K562 (cell line): Measurements from ENCODE around the gene NUP153. TPM values are rescaled to one million over a fixed set of nuclear protein-coding genes. Genes with fewer than 3 reads are reported as not detected.
A peak's percentile ranks its signal among the peaks of the same experiment; 100 is the strongest.

Source experiments
- ETS2 ChIP-seq: IDR thresholded peaks from 2 replicates; pipeline ENCODE4 v1.6.1; 2016; ENCODE audit warnings: borderline replicate concordance, missing genetic modification characterization, mild to moderate bottlenecking, moderate library complexity, missing compliant biosample characterization; ENCODE audit not compliant: poor library complexity, severe bottlenecking
- FOSL1 ChIP-seq: fragments of 200-800 bp; sonication (Bioruptor generic); conservative IDR thresholded peaks from 2 replicates; pipeline ENCODE4 v1.6.1; 2016; ENCODE audit warnings: missing genetic modification characterization, missing compliant biosample characterization
- HNRNPH1 ChIP-seq: fragments of 200-400 bp; formaldehyde crosslinking; optimal IDR thresholded peaks from 2 replicates; pipeline ENCODE3; 2017; ENCODE audit warnings: low read depth, mild to moderate bottlenecking, low read length, moderate library complexity
- NFATC3 ChIP-seq: fragments of 450-650 bp; IDR thresholded peaks from 2 replicates; pipeline ENCODE4 v1.6.1; 2017; ENCODE audit warnings: mild to moderate bottlenecking
- NR2C2 ChIP-seq, 2 experiments: fragments of 200-800 bp in 1 of 2; sonication (Bioruptor generic) in 1 of 2; sonication (generic) in 1 of 2; formaldehyde crosslinking in 1 of 2; IDR thresholded peaks; 2 replicates each; pipeline versions ENCODE4 v1.6.1 to v1.8.0; 2016 to 2022; ENCODE audit warnings: mild to moderate bottlenecking in 1 of 2, missing compliant biosample characterization in 1 of 2, missing genetic modification characterization in 1 of 2, missing genetic modification reagents in 1 of 2
- PML ChIP-seq: IDR thresholded peaks from 2 replicates; pipeline ENCODE4 v1.6.1; 2012; ENCODE audit warnings: low read length, inconsistent platforms
- POU5F1 ChIP-seq: fragments of 150-350 bp; IDR thresholded peaks from 2 replicates; pipeline ENCODE4 v1.6.1; 2014; ENCODE audit warnings: borderline replicate concordance, low read length, low read depth, mild to moderate bottlenecking; ENCODE audit not compliant: partially characterized antibody
- RNF2 ChIP-seq: sonication (generic); IDR thresholded peaks from 2 replicates; pipeline ENCODE4 v1.6.1; 2016
- SMARCE1 ChIP-seq: fragments of 450-650 bp; IDR thresholded peaks from 2 replicates; pipeline ENCODE4 v1.7.1; 2016; ENCODE audit warnings: mild to moderate bottlenecking
- ZC3H11A ChIP-seq: IDR thresholded peaks from 2 replicates; pipeline ENCODE4 v1.6.1; 2012; ENCODE audit warnings: low read depth, low read length, improper control_type of control experiment
- ZNF324 ChIP-seq: fragments of 250-450 bp; sonication (Bioruptor Pico); IDR thresholded peaks from 2 replicates; pipeline ENCODE4 v1.4.0; 2020; ENCODE audit warnings: mild to moderate bottlenecking
- ZNF41 ChIP-seq: fragments of 250-450 bp; sonication (Bioruptor Pico); conservative IDR thresholded peaks from 2 replicates; pipeline ENCODE4 v1.4.0; 2020; ENCODE audit warnings: mild to moderate bottlenecking
- polyA plus RNA-seq, 8 experiments: library from polyadenylated mRNA; depleted of rRNA in 4 of 8; stranded (reverse) in 5 of 8; unstranded in 3 of 8; fragments of >200 nt; fragmentation: Nextera tagmentation in 2 of 8; fragmentation: Illumina TruSeq in 1 of 8; extraction: Ambion mirVana in 2 of 8; extraction: Trizol in 1 of 8; gene quantifications; 2 replicates each; pipeline versions ENCODE4 v1.2.1 to v1.2.3, GENCODE V29; 2011 to 2014; ENCODE audit warnings: inconsistent platforms in 1 of 8, missing spikeins in 1 of 8
- total RNA-seq, 7 experiments: library from RNA; depleted of rRNA in 6 of 7; stranded (reverse); fragments of >200 nt in 6 of 7; fragmentation: Illumina TruSeq in 2 of 7; extraction: Trizol in 2 of 7; gene quantifications; 2 replicates each; pipeline versions ENCODE4 v1.2.1 to v1.2.3, GENCODE V29; 2011 to 2021; ENCODE audit warnings: low replicate concordance in 1 of 7
- TF ChIP-seq, protein P1 (sequence below): sonication (generic); formaldehyde crosslinking; IDR thresholded peaks from 2 replicates; pipeline ENCODE4 v1.8.0; 2023; ENCODE audit warnings: mild to moderate bottlenecking, missing genetic modification reagents
- TF ChIP-seq, protein P2 (sequence below): fragments of 450-650 bp; conservative IDR thresholded peaks from 2 replicates; pipeline ENCODE4 v1.6.1; 2016; ENCODE audit warnings: missing genetic modification characterization, low read depth, mild to moderate bottlenecking, control low read depth, missing compliant biosample characterization
- TF ChIP-seq, protein P3 (sequence below), 2 experiments: fragments of 150-350 bp in 1 of 2; IDR thresholded peaks; 2 replicates each; pipeline ENCODE4 v1.6.1; 2012 to 2016; ENCODE audit warnings: low read depth in 2 of 2, low read length in 2 of 2, mild to moderate bottlenecking in 1 of 2, moderate library complexity in 1 of 2
- TF ChIP-seq, protein P4 (sequence below): fragments of 250-450 bp; sonication (Bioruptor Pico); IDR thresholded peaks from 2 replicates; pipeline ENCODE4 v1.4.0; 2020

Gene NUP153
- total and polyA plus RNA-seq, 9 of the 15 experiments (the other 6 are each of a cell fraction or from before 2014, with no cell fraction given) = 21.9 to 110 (median 84.8) TPM

DNA sequence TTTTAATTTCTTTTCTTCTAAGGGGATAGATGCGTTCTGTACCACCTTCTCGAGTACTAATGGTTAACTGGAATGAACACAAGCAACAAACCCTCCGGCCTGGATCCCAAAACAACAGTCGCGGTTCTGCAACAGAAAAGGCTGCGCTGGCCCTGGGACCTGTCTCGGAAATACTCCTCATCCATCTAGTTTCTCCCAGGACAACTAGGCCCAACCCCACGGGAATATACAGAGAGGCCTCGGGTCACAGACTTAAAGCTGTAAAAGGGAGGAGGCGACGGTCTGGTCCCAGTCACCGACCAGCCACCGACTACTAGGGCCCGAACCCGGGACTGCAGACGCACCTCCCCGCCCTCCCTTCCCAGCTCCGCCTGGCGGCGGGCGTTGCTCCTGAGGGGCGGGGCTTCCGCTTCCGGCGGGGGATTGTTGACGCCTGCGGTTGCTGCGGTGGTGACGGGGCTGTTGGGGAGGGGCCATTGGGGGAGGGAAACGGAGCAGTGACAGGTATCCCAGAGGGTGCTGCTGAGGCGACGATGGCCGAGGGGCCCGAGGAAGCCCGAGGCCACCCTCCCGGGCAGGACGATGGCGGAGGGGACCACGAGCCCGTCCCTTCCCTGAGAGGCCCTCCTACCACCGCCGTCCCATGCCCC is 106.7 kb downstream of the NUP153 start, which contains the start of gene FAM8A1 (continued):
- TF ChIP-seq RNF2 (0 out of 2 replicates have a peak, but pooled peaks have one; percentile 41), POU5F1 (no peak), SMARCE1 (peak; percentile 18; the same call in 1 of the 2 replicates), ZNF324 (CRISPR knock-in tag) (no peak), ETS2 (tag) (no peak), HNRNPH1 (no peak), ZC3H11A (no peak), FOSL1 (tag) (peak; percentile 58; the same call in 1 of the 2 replicates), NFATC3 (no peak), NR2C2 (CRISPR knock-in tag; IDR thresholded peaks at IDR 0.05) (0 out of 2 replicates have a peak, but pooled peaks have one; percentile 23), NR2C2 (tag; IDR thresholded peaks at IDR 0.05) (no peak), PML (peak; percentile 70), ZNF41 (CRISPR knock-in tag) (no peak)
- TF ChIP-seq, protein P1, sequence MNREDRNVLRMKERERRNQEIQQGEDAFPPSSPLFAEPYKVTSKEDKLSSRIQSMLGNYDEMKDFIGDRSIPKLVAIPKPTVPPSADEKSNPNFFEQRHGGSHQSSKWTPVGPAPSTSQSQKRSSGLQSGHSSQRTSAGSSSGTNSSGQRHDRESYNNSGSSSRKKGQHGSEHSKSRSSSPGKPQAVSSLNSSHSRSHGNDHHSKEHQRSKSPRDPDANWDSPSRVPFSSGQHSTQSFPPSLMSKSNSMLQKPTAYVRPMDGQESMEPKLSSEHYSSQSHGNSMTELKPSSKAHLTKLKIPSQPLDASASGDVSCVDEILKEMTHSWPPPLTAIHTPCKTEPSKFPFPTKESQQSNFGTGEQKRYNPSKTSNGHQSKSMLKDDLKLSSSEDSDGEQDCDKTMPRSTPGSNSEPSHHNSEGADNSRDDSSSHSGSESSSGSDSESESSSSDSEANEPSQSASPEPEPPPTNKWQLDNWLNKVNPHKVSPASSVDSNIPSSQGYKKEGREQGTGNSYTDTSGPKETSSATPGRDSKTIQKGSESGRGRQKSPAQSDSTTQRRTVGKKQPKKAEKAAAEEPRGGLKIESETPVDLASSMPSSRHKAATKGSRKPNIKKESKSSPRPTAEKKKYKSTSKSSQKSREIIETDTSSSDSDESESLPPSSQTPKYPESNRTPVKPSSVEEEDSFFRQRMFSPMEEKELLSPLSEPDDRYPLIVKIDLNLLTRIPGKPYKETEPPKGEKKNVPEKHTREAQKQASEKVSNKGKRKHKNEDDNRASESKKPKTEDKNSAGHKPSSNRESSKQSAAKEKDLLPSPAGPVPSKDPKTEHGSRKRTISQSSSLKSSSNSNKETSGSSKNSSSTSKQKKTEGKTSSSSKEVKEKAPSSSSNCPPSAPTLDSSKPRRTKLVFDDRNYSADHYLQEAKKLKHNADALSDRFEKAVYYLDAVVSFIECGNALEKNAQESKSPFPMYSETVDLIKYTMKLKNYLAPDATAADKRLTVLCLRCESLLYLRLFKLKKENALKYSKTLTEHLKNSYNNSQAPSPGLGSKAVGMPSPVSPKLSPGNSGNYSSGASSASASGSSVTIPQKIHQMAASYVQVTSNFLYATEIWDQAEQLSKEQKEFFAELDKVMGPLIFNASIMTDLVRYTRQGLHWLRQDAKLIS = no peak
- TF ChIP-seq, protein P2, sequence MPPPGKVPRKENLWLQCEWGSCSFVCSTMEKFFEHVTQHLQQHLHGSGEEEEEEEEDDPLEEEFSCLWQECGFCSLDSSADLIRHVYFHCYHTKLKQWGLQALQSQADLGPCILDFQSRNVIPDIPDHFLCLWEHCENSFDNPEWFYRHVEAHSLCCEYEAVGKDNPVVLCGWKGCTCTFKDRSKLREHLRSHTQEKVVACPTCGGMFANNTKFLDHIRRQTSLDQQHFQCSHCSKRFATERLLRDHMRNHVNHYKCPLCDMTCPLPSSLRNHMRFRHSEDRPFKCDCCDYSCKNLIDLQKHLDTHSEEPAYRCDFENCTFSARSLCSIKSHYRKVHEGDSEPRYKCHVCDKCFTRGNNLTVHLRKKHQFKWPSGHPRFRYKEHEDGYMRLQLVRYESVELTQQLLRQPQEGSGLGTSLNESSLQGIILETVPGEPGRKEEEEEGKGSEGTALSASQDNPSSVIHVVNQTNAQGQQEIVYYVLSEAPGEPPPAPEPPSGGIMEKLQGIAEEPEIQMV (tag) = peak; percentile 48; the same call in 1 of the 2 replicates
- TF ChIP-seq, protein P3, sequence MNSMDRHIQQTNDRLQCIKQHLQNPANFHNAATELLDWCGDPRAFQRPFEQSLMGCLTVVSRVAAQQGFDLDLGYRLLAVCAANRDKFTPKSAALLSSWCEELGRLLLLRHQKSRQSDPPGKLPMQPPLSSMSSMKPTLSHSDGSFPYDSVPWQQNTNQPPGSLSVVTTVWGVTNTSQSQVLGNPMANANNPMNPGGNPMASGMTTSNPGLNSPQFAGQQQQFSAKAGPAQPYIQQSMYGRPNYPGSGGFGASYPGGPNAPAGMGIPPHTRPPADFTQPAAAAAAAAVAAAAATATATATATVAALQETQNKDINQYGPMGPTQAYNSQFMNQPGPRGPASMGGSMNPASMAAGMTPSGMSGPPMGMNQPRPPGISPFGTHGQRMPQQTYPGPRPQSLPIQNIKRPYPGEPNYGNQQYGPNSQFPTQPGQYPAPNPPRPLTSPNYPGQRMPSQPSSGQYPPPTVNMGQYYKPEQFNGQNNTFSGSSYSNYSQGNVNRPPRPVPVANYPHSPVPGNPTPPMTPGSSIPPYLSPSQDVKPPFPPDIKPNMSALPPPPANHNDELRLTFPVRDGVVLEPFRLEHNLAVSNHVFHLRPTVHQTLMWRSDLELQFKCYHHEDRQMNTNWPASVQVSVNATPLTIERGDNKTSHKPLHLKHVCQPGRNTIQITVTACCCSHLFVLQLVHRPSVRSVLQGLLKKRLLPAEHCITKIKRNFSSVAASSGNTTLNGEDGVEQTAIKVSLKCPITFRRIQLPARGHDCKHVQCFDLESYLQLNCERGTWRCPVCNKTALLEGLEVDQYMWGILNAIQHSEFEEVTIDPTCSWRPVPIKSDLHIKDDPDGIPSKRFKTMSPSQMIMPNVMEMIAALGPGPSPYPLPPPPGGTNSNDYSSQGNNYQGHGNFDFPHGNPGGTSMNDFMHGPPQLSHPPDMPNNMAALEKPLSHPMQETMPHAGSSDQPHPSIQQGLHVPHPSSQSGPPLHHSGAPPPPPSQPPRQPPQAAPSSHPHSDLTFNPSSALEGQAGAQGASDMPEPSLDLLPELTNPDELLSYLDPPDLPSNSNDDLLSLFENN (IDR thresholded peaks at IDR 0.05; ENCODE audit: low read depth in 2 of 2, low read length in 2 of 2) = peak in 1 of 2 experiments; percentile 71; a peak in 1 of 4 replicates
- TF ChIP-seq, protein P4, sequence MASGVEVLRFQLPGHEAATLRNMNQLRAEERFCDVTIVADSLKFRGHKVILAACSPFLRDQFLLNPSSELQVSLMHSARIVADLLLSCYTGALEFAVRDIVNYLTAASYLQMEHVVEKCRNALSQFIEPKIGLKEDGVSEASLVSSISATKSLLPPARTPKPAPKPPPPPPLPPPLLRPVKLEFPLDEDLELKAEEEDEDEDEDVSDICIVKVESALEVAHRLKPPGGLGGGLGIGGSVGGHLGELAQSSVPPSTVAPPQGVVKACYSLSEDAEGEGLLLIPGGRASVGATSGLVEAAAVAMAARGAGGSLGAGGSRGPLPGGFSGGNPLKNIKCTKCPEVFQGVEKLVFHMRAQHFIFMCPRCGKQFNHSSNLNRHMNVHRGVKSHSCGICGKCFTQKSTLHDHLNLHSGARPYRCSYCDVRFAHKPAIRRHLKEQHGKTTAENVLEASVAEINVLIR (CRISPR knock-in tag) = 0 out of 2 replicates have a peak, but pooled peaks have one; percentile 57
